ENCODE measurements around the gene METTL13.

GRCh38 chr1:171834821-171835220 is 53.4 kb downstream of the METTL13 start:
- TF ChIP-seq, protein P1, sequence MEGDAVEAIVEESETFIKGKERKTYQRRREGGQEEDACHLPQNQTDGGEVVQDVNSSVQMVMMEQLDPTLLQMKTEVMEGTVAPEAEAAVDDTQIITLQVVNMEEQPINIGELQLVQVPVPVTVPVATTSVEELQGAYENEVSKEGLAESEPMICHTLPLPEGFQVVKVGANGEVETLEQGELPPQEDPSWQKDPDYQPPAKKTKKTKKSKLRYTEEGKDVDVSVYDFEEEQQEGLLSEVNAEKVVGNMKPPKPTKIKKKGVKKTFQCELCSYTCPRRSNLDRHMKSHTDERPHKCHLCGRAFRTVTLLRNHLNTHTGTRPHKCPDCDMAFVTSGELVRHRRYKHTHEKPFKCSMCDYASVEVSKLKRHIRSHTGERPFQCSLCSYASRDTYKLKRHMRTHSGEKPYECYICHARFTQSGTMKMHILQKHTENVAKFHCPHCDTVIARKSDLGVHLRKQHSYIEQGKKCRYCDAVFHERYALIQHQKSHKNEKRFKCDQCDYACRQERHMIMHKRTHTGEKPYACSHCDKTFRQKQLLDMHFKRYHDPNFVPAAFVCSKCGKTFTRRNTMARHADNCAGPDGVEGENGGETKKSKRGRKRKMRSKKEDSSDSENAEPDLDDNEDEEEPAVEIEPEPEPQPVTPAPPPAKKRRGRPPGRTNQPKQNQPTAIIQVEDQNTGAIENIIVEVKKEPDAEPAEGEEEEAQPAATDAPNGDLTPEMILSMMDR (IDR thresholded peaks at IDR 0.05; ENCODE audit: low read depth, low read length, poor library complexity, severe bottlenecking), result no peak
- no peak for TF ChIP-seq EZH2phosphoT487 (IDR thresholded peaks at IDR 0.05; ENCODE audit: borderline replicate concordance, low read length)
